ENCODE results near the gene MPP2.
A peak's percentile ranks its signal among the peaks of the same experiment; 100 is the strongest.

Gene MPP2

GRCh38 chr17:43911904-43912303 lies 4.6 kb upstream of the MPP2 start:
- no peak overlapping the region for H3K9ac ChIP-seq (ENCODE audit: low read depth, low read length)
- no peak overlapping the region for H3K4me3 ChIP-seq (ENCODE audit: low read length)
- H3K4me1 ChIP-seq (ENCODE audit: control insufficient read depth, insufficient read depth, low read length) = peaks cover 13% of the 10 kb centered on the region
- H3K36me3 ChIP-seq (ENCODE audit: insufficient read depth, low read length) = no peaks in the 10 kb centered on the region
- peaks cover 71% of the 10 kb centered on the region for H3K27me3 ChIP-seq (ENCODE audit: control insufficient read depth, insufficient read depth, low read length)
- H3K4me2 ChIP-seq (ENCODE audit: low read length) = no peak overlapping the region
- no peaks in the 10 kb centered on the region for H3K9me3 ChIP-seq (replicated peaks; ENCODE audit: low read length)

GRCh38 chr17:43909537-43910231 lies 2.3 kb upstream of the MPP2 start:
- Histone ChIP-seq H3K9ac (ENCODE audit: low read depth, low read length) (no peak overlapping the region), H3K4me2 (ENCODE audit: low read length) (no peak overlapping the region), H3K36me3 (ENCODE audit: insufficient read depth, low read length) (no peaks in the 10 kb centered on the region), H3K27me3 (ENCODE audit: control insufficient read depth, insufficient read depth, low read length) (peaks cover 70% of the 10 kb centered on the region), H3K4me1 (ENCODE audit: control insufficient read depth, insufficient read depth, low read length) (peaks cover 25% of the 10 kb centered on the region), H3K9me3 (replicated peaks; ENCODE audit: low read length) (no peaks in the 10 kb centered on the region), H3K4me3 (ENCODE audit: low read length) (no peak overlapping the region)

GRCh38 chr17:43907998-43908721 lies 824 bp upstream of the MPP2 start:
- Histone ChIP-seq H3K4me3 (ENCODE audit: low read length) (peak overlapping the region; percentile 79), H3K27me3 (ENCODE audit: control insufficient read depth, insufficient read depth, low read length) (peaks cover 63% of the 10 kb centered on the region), H3K9ac (ENCODE audit: low read depth, low read length) (peak overlapping the region; percentile 68)

GRCh38 chr17:43906951-43907424 lies 348 bp downstream of the MPP2 start:
- Histone ChIP-seq H3K9me3 (replicated peaks; ENCODE audit: low read length) (no peaks in the 10 kb centered on the region), H3K36me3 (ENCODE audit: insufficient read depth, low read length) (no peaks in the 10 kb centered on the region), H3K4me1 (ENCODE audit: control insufficient read depth, insufficient read depth, low read length) (peaks cover 25% of the 10 kb centered on the region), H3K27me3 (ENCODE audit: control insufficient read depth, insufficient read depth, low read length) (peaks cover 63% of the 10 kb centered on the region), H3K4me3 (ENCODE audit: low read length) (peak overlapping the region; percentile 79), H3K9ac (ENCODE audit: low read depth, low read length) (peak overlapping the region; percentile 68), H3K4me2 (ENCODE audit: low read length) (peak overlapping the region; percentile 99)

More at GRCh38 chr17:43907998-43908721, 824 bp upstream of the MPP2 start:
- Histone ChIP-seq H3K9me3 (replicated peaks; ENCODE audit: low read length) (no peaks in the 10 kb centered on the region), H3K4me1 (ENCODE audit: control insufficient read depth, insufficient read depth, low read length) (peaks cover 25% of the 10 kb centered on the region), H3K4me2 (ENCODE audit: low read length) (peak overlapping the region; percentile 99), H3K36me3 (ENCODE audit: insufficient read depth, low read length) (no peaks in the 10 kb centered on the region)

GRCh38 chr17:43905985-43906852 lies 1.1 kb downstream of the MPP2 start:
- peaks cover 56% of the 10 kb centered on the region for H3K27me3 ChIP-seq (ENCODE audit: control insufficient read depth, insufficient read depth, low read length)
- peak overlapping the region; percentile 99 for H3K4me2 ChIP-seq (ENCODE audit: low read length)
- peak overlapping the region; percentile 79 for H3K4me3 ChIP-seq (ENCODE audit: low read length)
- H3K4me1 ChIP-seq (ENCODE audit: control insufficient read depth, insufficient read depth, low read length) = peaks cover 25% of the 10 kb centered on the region
- no peak overlapping the region for H3K9ac ChIP-seq (ENCODE audit: low read depth, low read length)
- H3K36me3 ChIP-seq (ENCODE audit: insufficient read depth, low read length) = no peaks in the 10 kb centered on the region
- H3K9me3 ChIP-seq (replicated peaks; ENCODE audit: low read length) = no peaks in the 10 kb centered on the region

- peaks cover 57% of the 10 kb centered on the region for H3K27me3 ChIP-seq (ENCODE audit: control insufficient read depth, insufficient read depth, low read length)
- H3K36me3 ChIP-seq (ENCODE audit: insufficient read depth, low read length) = no peaks in the 10 kb centered on the region
- no peak overlapping the region for H3K9ac ChIP-seq (ENCODE audit: low read depth, low read length)
- no peak overlapping the region for H3K4me3 ChIP-seq (ENCODE audit: low read length)
- peak overlapping the region; percentile 99 for H3K4me2 ChIP-seq (ENCODE audit: low read length)
- peaks cover 28% of the 10 kb centered on the region for H3K4me1 ChIP-seq (ENCODE audit: control insufficient read depth, insufficient read depth, low read length)
- H3K9me3 ChIP-seq (replicated peaks; ENCODE audit: low read length) = no peaks in the 10 kb centered on the region
These were observed 1.8 kb downstream of the MPP2 start for GRCh38 chr17:43905400-43905984.

GRCh38 chr17:43901861-43902589 lies 5.3 kb downstream of the MPP2 start:
- Histone ChIP-seq H3K27me3 (ENCODE audit: control insufficient read depth, insufficient read depth, low read length) (peaks cover 40% of the 10 kb centered on the region), H3K4me2 (ENCODE audit: low read length) (no peak overlapping the region), H3K9ac (ENCODE audit: low read depth, low read length) (no peak overlapping the region), H3K4me1 (ENCODE audit: control insufficient read depth, insufficient read depth, low read length) (peaks cover 19% of the 10 kb centered on the region), H3K4me3 (ENCODE audit: low read length) (no peak overlapping the region), H3K9me3 (replicated peaks; ENCODE audit: low read length) (no peaks in the 10 kb centered on the region), H3K36me3 (ENCODE audit: insufficient read depth, low read length) (no peaks in the 10 kb centered on the region)

GRCh38 chr17:43900858-43901754 lies 6.2 kb downstream of the MPP2 start:
- Histone ChIP-seq H3K9ac (ENCODE audit: low read depth, low read length) (no peak overlapping the region), H3K4me2 (ENCODE audit: low read length) (peak overlapping the region; percentile 89), H3K9me3 (replicated peaks; ENCODE audit: low read length) (no peaks in the 10 kb centered on the region), H3K4me3 (ENCODE audit: low read length) (peak overlapping the region; percentile 72), H3K36me3 (ENCODE audit: insufficient read depth, low read length) (no peaks in the 10 kb centered on the region), H3K4me1 (ENCODE audit: control insufficient read depth, insufficient read depth, low read length) (peaks cover 10% of the 10 kb centered on the region), H3K27me3 (ENCODE audit: control insufficient read depth, insufficient read depth, low read length) (peaks cover 41% of the 10 kb centered on the region)

- Histone ChIP-seq H3K4me3 (ENCODE audit: low read length) (peak overlapping the region; percentile 72), H3K27me3 (ENCODE audit: control insufficient read depth, insufficient read depth, low read length) (peaks cover 38% of the 10 kb centered on the region), H3K4me1 (ENCODE audit: control insufficient read depth, insufficient read depth, low read length) (peaks cover 6% of the 10 kb centered on the region), H3K36me3 (ENCODE audit: insufficient read depth, low read length) (no peaks in the 10 kb centered on the region), H3K9ac (ENCODE audit: low read depth, low read length) (peak overlapping the region; percentile 62), H3K9me3 (replicated peaks; ENCODE audit: low read length) (no peaks in the 10 kb centered on the region), H3K4me2 (ENCODE audit: low read length) (peak overlapping the region; percentile 89)
These were observed 7.0 kb downstream of the MPP2 start for GRCh38 chr17:43900183-43900857.
